D341Med (cell line): ENCODE results near the gene PCSK9.
"Not testable (repeated sequence)": the region's sequence is repeated elsewhere in the genome, so short reads cannot be mapped to it uniquely, and the experiment has no call there.

Source experiments
- DNase-seq: peaks from one replicate; pipeline ENCODE4 v3.0.0; 2012; ENCODE audit warnings: low spot score

The PCSK9 gene

GRCh38 chr1:55081188-55081904 is 42.0 kb downstream of the PCSK9 start:
- DNase-seq: no peak

GRCh38 chr1:55081905-55082296 is 42.6 kb downstream of the PCSK9 start:
- DNase-seq: no peak

- DNase-seq: no peak
These were observed 44.9 kb downstream of the PCSK9 start for GRCh38 chr1:55084257-55084656.

- DNase-seq: no peak
These were observed 48.1 kb downstream of the PCSK9 start for GRCh38 chr1:55087439-55087838.

- no peak for DNase-seq
These were observed 49.1 kb downstream of the PCSK9 start for GRCh38 chr1:55088413-55088812.

- DNase-seq: no peak
These were observed 50.3 kb downstream of the PCSK9 start for GRCh38 chr1:55089683-55090082.

GRCh38 chr1:55092475-55092874 is 53.1 kb downstream of the PCSK9 start:
- no peak for DNase-seq

- DNase-seq: no peak
These were observed 55.7 kb downstream of the PCSK9 start for GRCh38 chr1:55095095-55095494.

GRCh38 chr1:55103891-55104290 is 64.5 kb downstream of the PCSK9 start:
- DNase-seq: no peak

- no peak for DNase-seq
These were observed 67.8 kb downstream of the PCSK9 start for GRCh38 chr1:55107101-55107500.

DNA sequence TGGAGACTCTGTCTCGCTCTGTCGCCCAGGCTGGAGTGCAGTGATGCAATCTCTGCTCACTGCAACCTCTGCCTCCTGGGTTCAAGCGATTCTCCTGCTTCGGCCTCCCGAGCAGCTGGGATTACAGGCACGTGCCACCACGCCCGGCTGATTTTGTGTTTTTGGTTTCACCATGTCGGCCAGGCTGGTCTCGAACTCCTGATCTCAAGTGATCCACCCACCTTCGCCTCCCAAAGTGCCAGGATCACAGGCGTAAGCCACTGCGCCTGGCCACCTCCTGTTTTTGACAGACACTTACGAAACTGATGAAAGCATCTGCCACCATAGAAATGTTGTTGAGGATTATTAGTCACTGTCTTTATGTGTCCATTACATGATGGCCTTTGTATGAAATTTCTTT is 69.7 kb downstream of the PCSK9 start:
- not testable (repeated sequence) for DNase-seq
